Measurements from ENCODE around the gene TTC24.
"Not testable (repeated sequence)": the region's sequence is repeated elsewhere in the genome, so short reads cannot be mapped to it uniquely, and the experiment has no call there.

Gene TTC24

DNA sequence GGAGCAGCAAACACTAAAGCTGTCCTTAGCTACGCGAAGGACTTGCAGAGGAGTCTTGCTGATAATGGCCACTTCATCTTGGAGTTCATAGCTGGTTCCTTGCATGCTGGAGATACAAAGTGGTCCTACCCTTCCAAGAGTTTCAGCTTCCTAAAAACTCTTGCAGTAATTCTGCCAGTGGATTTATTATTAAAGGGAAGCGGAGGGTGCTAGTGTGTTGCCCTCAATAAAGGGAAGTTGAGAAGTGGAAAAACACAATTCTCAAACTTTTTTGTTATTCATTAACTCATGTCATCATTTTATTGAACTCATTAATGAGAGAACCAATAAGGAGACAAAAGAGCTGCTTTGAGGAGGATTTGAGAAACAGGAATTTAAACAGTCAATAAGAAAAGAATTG lies 33.1 kb downstream of the TTC24 start:
- no peak for DNase-seq

DNA sequence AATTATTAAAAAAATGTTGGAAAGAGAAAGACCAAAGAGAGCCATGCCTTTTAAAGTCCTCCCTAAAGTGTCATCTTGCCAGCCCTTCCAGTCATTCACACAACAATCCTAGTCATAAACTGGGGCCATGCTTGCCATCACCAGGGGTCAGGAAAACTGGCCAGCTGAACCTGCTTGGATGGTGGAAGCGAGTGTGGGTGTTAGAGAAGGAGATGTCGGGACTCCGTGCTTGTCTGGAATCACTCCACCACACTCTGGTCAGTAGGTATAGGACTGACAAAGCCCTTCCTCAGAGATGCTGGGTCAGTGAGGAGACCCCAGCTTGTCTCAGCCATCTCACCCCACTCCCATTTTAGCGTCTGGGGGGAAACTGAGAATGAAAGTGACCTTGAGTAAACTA lies 36.4 kb downstream of the TTC24 start:
- DNase-seq = no peak

DNA sequence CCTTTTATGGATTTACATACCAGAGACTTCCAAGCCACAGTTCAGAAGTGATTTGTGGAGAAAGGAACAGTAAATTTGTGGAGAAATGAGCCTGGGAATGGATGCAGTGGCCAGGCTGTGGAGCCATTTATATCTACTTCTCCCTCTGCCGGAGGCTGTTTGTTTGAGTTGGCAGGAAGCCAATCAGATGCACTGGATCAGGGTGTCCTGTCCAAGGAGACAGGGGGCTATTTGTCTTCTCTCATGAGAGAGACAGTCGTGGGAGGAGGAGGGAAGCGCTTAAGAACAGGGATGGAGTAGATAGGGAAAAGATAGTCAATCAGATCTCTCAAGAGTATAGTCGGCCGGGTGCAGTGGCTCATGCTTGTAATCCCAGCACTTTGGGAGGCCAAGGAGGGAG lies 36.9 kb downstream of the TTC24 start:
- peak; percentile 64 for DNase-seq

DNA sequence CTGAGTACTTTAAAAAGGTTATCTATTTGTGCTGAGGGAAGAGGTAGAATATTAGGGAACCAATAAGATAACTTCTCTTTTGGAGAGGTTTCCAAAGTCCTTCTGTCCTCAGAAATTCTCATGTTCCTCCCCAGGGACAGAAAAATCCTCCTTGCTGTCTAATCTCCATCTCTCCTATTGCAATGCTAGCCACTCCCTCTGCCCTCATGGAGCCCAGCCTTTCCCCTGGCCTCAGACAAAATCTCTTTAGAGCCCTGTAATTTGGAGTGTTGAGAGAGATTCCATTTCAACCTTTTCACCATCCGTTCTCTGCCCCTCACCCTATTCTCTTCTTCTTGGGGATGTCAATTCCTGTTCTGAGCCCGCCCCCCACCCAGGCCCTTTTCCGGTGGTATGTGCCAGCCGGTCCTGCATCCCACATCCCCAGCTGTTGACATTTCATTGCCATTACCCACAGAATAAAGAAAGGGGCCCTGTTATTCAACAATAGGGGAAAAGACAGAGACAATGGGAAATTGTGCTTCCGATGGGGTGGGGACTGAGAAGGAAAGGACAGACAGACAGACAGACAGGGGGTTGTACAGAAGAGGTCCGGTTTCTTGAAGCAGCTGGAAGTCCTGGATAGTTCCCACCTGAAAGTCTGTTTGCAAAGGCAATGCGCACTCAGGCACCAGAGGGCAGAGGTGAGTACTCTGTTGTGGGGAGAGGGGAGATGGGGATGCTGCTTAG lies 39.5 kb downstream of the TTC24 start, which contains the start of gene HAPLN2:
HAPLN2 (plus strand) TSS at position 563 of the 729 bp plus-strand sequence. CDS start 4,076 bp downstream, outside the sequence.
- peak; percentile 73 for DNase-seq

DNA sequence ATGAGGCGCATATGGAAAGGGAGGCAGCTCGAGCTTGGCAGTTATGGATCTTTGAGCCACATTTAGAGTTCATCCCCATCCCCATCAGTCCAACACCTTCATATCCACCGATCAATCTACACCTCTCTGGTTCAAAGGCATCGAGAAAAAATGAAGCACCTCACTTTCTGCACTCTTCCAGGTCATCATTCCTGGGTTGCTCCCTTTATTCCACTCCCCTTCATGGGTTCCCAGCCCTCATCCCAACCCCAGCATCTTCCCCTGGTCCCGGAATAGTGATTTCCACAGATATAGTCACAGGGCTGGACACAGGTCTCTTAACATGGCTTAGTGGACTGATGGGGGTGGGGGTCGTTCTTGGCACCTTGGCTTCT lies 40.0 kb downstream of the TTC24 start:
- no peak for DNase-seq

DNA sequence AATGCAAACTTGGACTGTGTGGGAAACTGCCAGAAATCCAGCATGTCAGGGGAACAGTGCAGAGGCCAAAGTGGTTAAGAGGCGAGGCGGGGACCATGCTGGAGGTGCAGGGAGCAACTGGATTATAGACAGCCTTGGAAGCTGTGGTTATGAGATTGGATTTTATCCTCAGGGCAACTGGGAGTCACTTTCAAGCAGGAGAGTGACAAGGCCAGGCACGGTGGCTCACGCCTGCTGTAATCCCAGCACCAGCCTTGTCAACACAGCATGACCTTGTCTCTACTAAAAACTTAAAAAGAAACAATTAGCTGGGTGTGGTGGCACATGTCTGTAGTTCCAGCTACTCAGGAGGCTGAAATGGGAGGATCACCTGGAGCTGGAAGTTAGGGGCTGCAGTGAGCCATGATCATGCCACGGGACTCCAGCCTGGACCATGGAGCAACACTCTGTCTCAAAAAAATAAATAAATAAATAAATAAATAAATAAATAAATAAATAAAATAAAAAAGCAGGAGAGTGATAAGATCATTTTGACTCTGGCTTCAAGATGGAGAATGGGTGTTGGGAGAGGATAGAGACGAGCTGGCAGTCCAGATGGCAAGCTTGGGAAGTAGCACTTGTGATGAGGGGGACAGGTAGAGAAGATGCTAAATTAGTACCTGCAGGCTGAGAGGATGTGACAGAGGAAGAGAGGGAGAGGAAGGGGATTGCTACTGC lies 43.2 kb downstream of the TTC24 start:
- DNase-seq = no peak

DNA sequence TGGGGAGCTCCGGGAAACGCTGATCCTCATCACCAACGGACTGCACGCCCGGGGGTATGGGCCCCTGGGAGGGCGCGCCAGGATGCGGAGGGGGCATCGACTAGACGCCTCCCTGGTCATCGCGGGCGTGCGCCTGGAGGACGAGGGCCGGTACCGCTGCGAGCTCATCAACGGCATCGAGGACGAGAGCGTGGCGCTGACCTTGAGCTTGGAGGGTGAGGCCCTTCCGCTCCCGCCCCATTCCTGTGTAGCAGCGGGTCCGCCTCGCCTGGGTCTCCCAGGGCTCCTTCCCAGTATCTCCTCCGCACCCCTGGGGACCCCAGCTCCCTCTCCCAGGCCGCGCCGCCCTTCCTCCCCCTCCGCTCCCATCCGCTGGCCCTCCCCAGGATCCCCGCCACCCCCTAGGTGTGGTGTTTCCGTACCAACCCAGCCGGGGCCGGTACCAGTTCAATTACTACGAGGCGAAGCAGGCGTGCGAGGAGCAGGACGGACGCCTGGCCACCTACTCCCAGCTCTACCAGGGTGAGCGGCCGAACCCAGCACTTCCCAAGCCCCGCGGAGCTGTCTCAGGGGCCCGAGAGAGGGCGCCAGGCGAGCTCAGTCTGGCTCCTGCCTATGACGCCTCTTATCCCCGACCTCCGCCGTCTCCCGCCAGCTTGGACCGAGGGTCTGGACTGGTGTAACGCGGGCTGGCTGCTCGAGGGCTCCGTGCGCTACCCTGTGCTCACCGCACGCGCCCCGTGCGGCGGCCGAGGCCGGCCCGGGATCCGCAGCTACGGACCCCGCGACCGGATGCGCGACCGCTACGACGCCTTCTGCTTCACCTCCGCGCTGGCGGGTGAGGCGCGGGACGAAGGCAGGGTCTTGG lies 44.7 kb downstream of the TTC24 start:
- DNase-seq = peak; percentile 84

DNA sequence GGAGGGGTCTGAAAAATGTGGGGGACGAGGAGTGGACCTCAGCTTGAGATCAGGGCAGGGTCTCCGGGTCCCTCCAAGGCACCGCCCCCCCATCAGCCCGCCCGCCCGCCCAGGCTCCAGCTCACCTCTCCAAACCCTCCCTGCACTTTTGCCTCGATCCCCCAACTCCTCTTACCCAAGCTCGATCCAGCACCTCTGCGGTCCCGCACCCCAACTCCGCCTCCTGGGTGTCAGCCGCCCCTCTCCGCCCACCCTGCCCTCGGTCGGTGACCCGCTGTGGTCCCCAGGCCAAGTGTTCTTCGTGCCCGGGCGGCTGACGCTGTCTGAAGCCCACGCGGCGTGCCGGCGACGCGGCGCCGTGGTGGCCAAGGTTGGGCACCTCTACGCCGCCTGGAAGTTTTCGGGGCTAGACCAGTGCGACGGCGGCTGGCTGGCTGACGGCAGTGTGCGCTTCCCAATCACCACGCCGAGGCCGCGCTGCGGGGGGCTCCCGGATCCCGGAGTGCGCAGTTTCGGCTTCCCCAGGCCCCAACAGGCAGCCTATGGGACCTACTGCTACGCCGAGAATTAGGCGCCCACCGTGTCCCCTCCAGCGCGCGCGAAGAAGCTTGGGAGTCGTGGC lies 45.4 kb downstream of the TTC24 start:
- peak; percentile 41 for DNase-seq

DNA sequence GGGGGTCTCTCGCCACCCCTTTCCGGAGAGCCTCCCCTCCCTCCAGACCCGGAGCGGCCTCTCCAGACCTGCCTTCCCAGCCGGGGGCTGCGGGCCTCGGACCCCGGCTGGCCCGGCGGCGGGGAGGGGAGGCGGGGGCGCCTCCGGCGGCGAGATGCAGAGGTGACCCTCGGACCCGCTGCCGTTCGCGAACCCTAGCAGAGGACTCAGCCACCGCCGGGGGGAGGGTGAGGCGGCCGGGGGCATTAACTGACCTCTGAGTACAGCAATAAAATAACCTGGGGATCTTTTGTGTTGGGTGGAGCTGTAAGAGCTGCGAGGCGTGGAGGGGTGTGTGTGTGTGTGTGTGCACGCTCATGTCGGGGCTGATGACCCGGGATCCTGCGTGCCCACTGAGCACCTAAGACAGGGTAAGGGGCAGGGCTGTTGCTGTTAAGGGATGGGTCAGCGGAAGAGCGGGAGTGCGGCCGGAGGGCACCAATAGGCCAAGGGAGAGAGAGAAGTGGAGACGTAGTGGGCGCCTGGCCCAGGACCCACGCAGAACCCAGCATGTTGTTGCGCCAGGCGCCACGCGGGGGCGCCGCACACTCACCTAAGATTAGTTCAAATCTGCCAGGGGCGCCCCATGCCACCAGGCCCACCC lies 46.0 kb downstream of the TTC24 start:
- peak; percentile 72 for DNase-seq

DNA sequence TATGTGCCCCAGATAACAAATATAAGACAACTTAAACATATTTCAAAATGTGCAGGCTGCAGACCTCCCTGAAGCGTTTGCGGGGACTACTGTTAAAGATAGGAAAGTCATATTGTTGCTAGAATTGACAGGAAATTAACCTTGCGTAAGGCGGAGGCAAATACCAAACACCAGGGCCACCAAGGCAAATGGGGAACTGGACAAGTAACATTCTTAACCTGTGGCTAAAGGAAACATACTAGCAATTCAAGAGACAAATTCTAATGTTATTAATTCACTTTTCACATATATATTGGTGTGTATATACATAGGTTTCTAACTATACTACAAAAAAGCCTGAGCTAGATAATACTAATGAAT lies 46.5 kb downstream of the TTC24 start:
- DNase-seq = no peak

DNA sequence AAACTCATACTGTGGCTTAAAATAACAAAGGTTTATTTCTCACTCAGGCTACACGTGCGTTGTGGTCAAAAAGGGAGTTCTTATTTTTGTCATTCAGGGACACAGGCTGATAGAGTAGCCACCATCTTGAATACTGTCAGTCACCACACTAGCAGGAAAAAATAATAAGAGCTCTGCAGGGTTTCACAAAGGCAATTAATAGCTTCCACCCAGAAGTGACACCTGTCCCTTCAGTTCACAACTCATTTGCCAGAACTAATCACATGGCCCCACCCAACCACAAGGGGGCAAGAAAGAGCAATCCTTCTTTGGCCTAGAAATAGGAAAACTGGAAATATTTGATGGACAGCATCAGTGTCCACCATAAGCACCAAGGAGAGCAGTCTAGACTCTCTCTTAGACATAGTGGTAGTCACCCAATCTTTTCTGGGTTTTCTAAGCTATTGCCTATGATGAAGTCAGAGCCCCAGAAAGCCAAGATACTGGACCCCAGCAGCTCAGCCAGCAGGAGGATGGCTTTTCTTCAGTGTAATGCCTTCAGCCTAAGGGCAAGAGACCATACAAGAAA lies 47.9 kb downstream of the TTC24 start:
- DNase-seq = peak; percentile 87

DNA sequence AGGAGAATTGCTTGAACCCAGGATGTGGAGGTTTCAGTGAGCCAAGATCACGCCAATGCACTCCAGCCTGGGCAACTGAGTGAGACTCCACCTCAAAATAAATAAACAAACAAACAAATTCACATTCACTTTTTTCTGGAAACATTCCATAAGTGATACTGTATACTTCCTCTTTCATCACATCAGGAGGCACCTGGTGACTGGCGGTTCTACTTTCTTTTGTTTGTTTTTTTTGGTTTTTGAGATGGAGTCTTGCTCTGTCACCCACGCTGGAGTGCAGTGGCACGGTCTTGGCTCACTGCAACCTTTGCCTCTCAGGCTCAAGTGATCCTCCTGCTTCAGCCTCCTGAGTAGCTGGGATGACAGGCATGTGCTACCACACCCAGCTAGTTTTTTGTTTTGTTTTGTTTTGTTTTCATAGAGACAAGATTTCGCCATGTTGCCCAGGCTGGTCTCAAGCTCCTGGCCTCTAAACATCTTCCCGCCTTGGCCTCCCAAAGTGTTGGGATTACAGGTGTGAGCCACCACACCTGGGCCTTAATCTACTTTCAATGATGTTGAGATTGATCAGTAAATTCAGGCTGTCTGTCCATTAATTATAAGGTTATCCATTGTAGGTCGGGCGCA lies 50.4 kb downstream of the TTC24 start:
- no peak for DNase-seq

DNA sequence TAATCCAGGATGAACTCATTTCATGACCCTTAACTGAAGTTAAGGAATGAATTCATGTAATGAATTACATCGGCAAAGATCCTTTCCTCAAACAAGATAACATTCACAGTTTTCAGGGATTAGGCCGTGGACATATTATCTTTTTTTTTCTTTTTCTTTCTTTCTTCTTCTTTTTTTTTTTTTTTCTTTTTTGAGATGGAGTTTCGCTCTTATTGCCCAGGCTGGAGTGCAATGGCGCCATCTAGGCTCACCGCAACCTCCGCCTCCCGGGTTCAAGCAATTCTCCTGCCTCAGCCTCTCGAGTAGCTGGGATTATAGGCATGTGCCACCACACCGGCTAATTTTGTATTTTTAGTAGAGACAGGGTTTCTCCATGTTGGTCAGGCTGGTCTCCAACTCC lies 51.6 kb downstream of the TTC24 start:
- not testable (repeated sequence) for DNase-seq

DNA sequence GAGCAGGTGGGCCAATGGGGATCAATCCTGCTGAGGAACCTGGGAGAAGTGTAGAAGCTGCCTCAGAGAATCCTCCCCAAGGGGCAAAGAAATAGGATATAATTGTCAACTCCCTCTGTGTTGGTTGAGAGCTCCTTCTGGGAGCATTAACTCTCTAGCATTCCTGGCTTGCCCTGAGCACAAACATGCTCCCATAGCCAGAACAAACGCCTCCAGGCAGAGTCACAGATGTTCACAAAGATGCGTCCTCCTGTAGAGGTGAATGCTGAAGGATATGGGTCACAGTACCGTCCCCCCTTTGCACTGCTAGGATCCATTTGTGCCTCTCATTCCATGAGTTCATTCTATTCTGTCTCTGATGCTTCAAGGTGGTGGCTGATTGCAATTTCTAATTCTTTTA lies 52.8 kb downstream of the TTC24 start:
- DNase-seq = no peak

Data from DMS53 (cell line).